ENCODE results near the gene VPS26B.

VPS26B gene

GRCh38 chr11:134223121-134223520 is 1.4 kb upstream of the VPS26B start:
- H3K36me3 ChIP-seq (ENCODE audit: insufficient read depth, low read length): peaks cover 4% of the 10 kb centered on the region
- 0 out of 2 replicates have a peak, but pooled peaks cover 4% of the 10 kb centered on the region for H3K4me1 ChIP-seq (ENCODE audit: insufficient read depth, low read length)
- no peaks in the 10 kb centered on the region for H3K9me3 ChIP-seq (ENCODE audit: control insufficient read depth, insufficient read depth, low read length)
- peak overlapping the region; percentile 94 for H3K9ac ChIP-seq (ENCODE audit: low read depth, low read length)

DNA sequence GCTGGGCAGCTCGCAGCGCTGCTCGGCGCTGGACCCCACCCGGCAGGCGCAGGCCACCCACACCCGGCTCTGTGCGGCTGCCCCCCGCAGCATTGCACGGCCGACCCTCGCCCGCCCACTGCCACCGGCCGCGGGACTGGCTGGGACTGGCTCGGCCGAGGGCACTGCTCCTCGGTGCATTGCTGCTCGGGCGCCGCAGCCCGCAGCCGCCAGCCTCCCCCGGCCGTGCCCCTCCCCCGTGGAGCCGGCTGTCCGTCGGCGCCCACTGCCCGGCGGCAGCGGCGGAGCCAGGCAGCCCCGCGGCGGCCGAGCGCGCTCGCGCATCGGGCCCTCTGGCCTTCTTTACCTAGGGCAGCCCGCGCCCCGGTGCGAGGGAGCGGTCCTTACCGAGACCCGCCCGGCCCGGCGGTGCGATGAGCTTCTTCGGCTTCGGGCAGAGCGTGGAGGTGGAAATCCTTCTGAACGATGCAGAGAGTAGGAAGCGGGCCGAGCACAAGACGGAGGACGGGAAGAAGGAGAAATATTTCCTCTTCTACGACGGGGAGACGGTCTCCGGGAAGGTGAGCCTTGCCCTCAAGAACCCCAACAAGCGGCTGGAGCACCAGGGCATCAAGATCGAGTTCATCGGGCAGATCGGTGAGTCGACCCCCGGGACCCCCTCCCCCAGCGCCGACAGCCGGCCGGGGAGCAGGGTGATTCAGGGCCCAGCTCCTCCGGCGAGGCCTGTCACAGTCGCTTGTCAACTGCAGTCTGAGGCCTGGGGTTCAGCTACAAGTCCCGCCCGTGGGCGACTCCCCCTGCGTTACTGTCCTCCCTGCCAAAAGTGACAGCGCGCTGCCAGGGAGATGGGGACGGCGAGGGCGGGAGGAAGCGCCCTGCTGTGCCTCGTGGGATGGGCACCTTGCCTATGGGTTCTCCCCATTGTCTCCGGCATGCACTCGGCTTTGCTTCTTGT is 516 bp downstream of the VPS26B start:
- H3K36me3 ChIP-seq (ENCODE audit: insufficient read depth, low read length): peaks cover 4% of the 10 kb centered on the region
- H3K9me3 ChIP-seq (ENCODE audit: control insufficient read depth, insufficient read depth, low read length): no peaks in the 10 kb centered on the region
- 0 out of 2 replicates have a peak, but pooled peaks cover 4% of the 10 kb centered on the region for H3K4me1 ChIP-seq (ENCODE audit: insufficient read depth, low read length)
- peak overlapping the region; percentile 94 for H3K9ac ChIP-seq (ENCODE audit: low read depth, low read length)

- H3K36me3 ChIP-seq (ENCODE audit: insufficient read depth, low read length): peaks cover 4% of the 10 kb centered on the region
- no peak overlapping the region for H3K9ac ChIP-seq (ENCODE audit: low read depth, low read length)
These were observed 2.4 kb downstream of the VPS26B start for GRCh38 chr11:134226806-134227325.

GRCh38 chr11:134228625-134229024 is 4.2 kb downstream of the VPS26B start:
- no peaks in the 10 kb centered on the region for H3K36me3 ChIP-seq (ENCODE audit: insufficient read depth, low read length)
- H3K9ac ChIP-seq (ENCODE audit: low read depth, low read length): no peak overlapping the region
- no peaks in the 10 kb centered on the region for H3K4me1 ChIP-seq (ENCODE audit: insufficient read depth, low read length)
- no peaks in the 10 kb centered on the region for H3K9me3 ChIP-seq (ENCODE audit: control insufficient read depth, insufficient read depth, low read length)

More at GRCh38 chr11:134226806-134227325, 2.4 kb downstream of the VPS26B start:
- 0 out of 2 replicates have a peak, but pooled peaks cover 4% of the 10 kb centered on the region for H3K4me1 ChIP-seq (ENCODE audit: insufficient read depth, low read length)
- H3K9me3 ChIP-seq (ENCODE audit: control insufficient read depth, insufficient read depth, low read length): no peaks in the 10 kb centered on the region

- Histone ChIP-seq H3K4me1 (ENCODE audit: insufficient read depth, low read length) (no peaks in the 10 kb centered on the region), H3K9me3 (ENCODE audit: control insufficient read depth, insufficient read depth, low read length) (no peaks in the 10 kb centered on the region), H3K9ac (ENCODE audit: low read depth, low read length) (no peak overlapping the region), H3K36me3 (ENCODE audit: insufficient read depth, low read length) (no peaks in the 10 kb centered on the region)
These were observed 4.8 kb downstream of the VPS26B start for GRCh38 chr11:134229126-134229790.

- Histone ChIP-seq H3K4me1 (ENCODE audit: insufficient read depth, low read length) (no peaks in the 10 kb centered on the region), H3K9me3 (ENCODE audit: control insufficient read depth, insufficient read depth, low read length) (no peaks in the 10 kb centered on the region), H3K36me3 (ENCODE audit: insufficient read depth, low read length) (no peaks in the 10 kb centered on the region), H3K9ac (ENCODE audit: low read depth, low read length) (no peak overlapping the region)
These were observed 5.9 kb downstream of the VPS26B start for GRCh38 chr11:134230339-134230738.

DNA sequence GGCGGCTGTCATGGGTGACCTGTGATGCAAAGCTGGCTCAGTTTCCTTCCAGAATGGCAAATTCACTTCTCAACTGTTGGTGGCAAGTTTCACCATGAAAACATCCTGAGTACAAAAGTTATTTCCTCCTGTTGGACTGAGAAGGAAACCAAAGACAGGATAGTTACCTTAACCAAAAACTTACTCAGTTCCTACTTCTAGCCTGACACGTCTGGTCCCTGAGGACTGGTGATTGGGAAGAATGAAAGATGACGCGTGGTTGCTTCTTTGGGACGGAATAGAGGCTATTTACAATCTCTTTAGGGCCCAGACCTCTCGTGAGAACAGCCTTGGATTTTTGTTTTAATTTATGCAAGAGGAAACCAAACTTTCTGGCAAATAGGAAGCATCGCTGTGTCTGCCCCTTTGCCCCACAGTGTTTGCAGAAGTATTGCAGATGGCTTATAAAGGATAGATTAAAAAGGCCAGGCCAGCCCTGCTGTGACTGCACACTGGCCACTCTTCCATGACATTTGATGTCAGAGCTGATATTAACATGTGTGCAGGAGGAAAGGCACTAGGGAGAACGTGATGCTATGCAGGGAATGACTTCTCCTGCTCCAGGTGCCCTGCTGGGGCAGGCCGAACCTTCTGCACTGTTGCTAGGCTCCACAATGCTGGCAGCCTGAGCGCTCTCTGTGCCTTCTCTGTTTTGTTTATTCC is 7.6 kb downstream of the VPS26B start:
- Histone ChIP-seq H3K9me3 (ENCODE audit: control insufficient read depth, insufficient read depth, low read length) (no peaks in the 10 kb centered on the region), H3K36me3 (ENCODE audit: insufficient read depth, low read length) (no peaks in the 10 kb centered on the region), H3K4me1 (ENCODE audit: insufficient read depth, low read length) (no peaks in the 10 kb centered on the region), H3K9ac (ENCODE audit: low read depth, low read length) (no peak overlapping the region)

- Histone ChIP-seq H3K9me3 (ENCODE audit: control insufficient read depth, insufficient read depth, low read length) (no peaks in the 10 kb centered on the region), H3K9ac (ENCODE audit: low read depth, low read length) (no peak overlapping the region), H3K36me3 (ENCODE audit: insufficient read depth, low read length) (no peaks in the 10 kb centered on the region; the same call in 1 of the 2 replicates), H3K4me1 (ENCODE audit: insufficient read depth, low read length) (no peaks in the 10 kb centered on the region)
These were observed 9.3 kb downstream of the VPS26B start for GRCh38 chr11:134233729-134234179.

DNA sequence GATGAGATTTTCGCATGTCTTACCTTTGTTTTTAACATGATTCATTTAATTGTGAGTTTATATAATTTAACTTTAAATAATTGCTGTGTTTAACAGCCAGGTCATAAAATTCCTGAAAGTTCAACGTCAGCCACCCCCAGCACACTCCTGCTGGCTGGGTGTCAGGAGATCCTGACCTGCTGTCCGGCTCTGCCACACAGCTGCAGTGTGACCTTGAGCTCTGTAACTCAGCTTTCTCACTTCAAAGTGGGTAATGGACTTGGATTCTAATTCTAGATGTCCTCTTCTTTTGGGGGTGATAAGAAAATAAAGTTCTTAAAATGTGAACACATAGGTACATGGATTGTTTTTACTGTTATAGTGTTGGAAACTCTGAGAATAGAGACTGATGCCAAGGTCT is 10.9 kb downstream of the VPS26B start:
- Histone ChIP-seq H3K9ac (ENCODE audit: low read depth, low read length) (no peak overlapping the region), H3K9me3 (ENCODE audit: control insufficient read depth, insufficient read depth, low read length) (no peaks in the 10 kb centered on the region), H3K4me1 (ENCODE audit: insufficient read depth, low read length) (no peaks in the 10 kb centered on the region), H3K36me3 (ENCODE audit: insufficient read depth, low read length) (no peaks in the 10 kb centered on the region; the same call in 1 of the 2 replicates)

DNA sequence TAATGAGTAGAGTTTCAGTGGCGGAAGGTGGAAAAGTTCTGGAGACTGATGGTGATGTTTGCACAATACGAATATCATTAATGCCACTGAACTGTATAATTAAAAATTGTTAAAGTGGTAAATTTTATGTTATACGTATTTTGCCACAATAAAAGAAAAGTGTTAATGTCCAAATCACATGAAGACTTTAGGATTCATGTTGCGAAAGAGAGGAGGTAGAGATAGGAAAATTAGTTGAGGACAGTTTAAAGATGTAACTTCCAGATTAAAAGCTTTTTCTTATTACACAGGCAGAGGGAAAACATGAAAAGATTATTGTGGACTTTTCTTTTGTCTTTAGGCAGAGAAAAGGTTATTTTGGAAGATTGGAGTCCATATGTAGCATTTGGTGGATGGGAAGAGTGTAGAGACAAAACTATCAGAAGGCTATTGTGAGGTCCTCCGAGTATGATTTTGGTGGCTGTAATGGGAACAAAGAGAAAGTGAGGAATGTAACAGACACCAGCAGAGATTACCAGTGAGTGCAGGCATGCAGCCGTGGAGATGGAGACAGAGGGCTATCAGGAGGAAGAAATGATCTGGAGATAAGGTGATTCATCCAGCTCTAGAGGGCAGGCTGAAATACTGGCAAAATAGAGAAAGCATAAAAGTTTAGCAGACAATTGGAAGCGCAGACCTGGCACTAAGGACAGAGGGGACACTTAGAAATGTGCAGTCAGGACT is 12.5 kb downstream of the VPS26B start:
- no peaks in the 10 kb centered on the region for H3K4me1 ChIP-seq (ENCODE audit: insufficient read depth, low read length)
- H3K36me3 ChIP-seq (ENCODE audit: insufficient read depth, low read length): no peaks in the 10 kb centered on the region; the same call in 1 of the 2 replicates
- no peak overlapping the region for H3K9ac ChIP-seq (ENCODE audit: low read depth, low read length)
- no peaks in the 10 kb centered on the region for H3K9me3 ChIP-seq (ENCODE audit: control insufficient read depth, insufficient read depth, low read length)

GRCh38 chr11:134237557-134237922 is 13.1 kb downstream of the VPS26B start:
- no peaks in the 10 kb centered on the region; the same call in 1 of the 2 replicates for H3K36me3 ChIP-seq (ENCODE audit: insufficient read depth, low read length)
- H3K9me3 ChIP-seq (ENCODE audit: control insufficient read depth, insufficient read depth, low read length): no peaks in the 10 kb centered on the region
- H3K9ac ChIP-seq (ENCODE audit: low read depth, low read length): no peak overlapping the region
- no peaks in the 10 kb centered on the region for H3K4me1 ChIP-seq (ENCODE audit: insufficient read depth, low read length)

DNA sequence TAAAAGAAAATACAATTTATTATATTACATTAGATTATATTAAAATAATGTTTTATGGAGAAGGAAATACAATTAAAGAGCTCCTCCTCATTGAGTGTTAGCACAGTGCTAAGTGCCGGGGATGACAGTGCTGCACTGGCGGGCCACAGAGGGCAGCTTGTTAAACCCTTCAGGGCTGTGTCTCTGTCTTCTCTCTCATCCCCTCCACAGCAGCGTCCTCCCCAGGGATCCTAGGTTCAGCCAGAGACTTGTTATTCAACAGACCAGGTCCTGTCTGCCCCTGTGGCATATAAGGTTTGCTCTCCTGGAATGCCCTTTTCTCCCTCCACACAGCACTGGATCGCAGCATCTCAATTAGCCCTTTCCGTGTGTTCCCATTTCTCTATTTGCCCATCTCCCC is 14.5 kb downstream of the VPS26B start:
- no peak overlapping the region for H3K9ac ChIP-seq (ENCODE audit: low read depth, low read length)
- H3K4me1 ChIP-seq (ENCODE audit: insufficient read depth, low read length): no peaks in the 10 kb centered on the region
- H3K36me3 ChIP-seq (ENCODE audit: insufficient read depth, low read length): no peaks in the 10 kb centered on the region; the same call in 1 of the 2 replicates
- H3K9me3 ChIP-seq (ENCODE audit: control insufficient read depth, insufficient read depth, low read length): no peaks in the 10 kb centered on the region

GRCh38 chr11:134240592-134240991 is 16.1 kb downstream of the VPS26B start:
- Histone ChIP-seq H3K36me3 (ENCODE audit: insufficient read depth, low read length) (no peaks in the 10 kb centered on the region; the same call in 1 of the 2 replicates), H3K9ac (ENCODE audit: low read depth, low read length) (no peak overlapping the region), H3K4me1 (ENCODE audit: insufficient read depth, low read length) (no peaks in the 10 kb centered on the region), H3K9me3 (ENCODE audit: control insufficient read depth, insufficient read depth, low read length) (no peaks in the 10 kb centered on the region)
